GM19035 (cell line): ENCODE data around the gene PIK3C2G.

Experiments used
- ATAC-seq: cut with Tn5 transposase; IDR thresholded peaks from one replicate; pipeline ENCODE4 v1.9.1; 2021; ENCODE audit not compliant: unreplicated experiment

PIK3C2G gene

DNA sequence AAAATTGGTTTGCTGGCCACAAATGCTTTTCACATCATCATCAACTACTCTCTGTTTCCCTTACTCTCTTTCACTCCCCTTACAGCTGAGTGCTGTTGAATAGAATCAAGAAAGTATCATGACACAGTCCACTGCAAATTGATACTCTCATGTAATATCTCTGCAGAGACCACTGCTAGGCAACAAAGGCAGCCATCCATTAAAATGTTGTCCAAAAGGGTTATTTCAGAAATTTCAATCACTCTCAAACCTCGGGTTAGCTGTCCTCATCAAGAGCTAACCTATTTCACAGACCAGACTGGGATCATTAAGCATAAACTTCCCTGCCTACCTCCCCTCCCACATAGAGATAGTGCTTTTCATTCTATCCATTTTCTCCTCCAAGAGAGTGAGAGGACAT lies 289.8 kb downstream of the PIK3C2G start:
- no peak for ATAC-seq

GRCh38 chr12:18551701-18552100 lies 290.4 kb downstream of the PIK3C2G start:
- no peak for ATAC-seq

- ATAC-seq: no peak
These were observed 291.5 kb downstream of the PIK3C2G start for GRCh38 chr12:18552829-18553228.

- ATAC-seq: no peak
These were observed 294.8 kb downstream of the PIK3C2G start for GRCh38 chr12:18556161-18556560.

- ATAC-seq: no peak
These were observed 297.9 kb downstream of the PIK3C2G start for GRCh38 chr12:18559242-18559641.

GRCh38 chr12:18562531-18562930 lies 301.2 kb downstream of the PIK3C2G start:
- no peak for ATAC-seq

DNA sequence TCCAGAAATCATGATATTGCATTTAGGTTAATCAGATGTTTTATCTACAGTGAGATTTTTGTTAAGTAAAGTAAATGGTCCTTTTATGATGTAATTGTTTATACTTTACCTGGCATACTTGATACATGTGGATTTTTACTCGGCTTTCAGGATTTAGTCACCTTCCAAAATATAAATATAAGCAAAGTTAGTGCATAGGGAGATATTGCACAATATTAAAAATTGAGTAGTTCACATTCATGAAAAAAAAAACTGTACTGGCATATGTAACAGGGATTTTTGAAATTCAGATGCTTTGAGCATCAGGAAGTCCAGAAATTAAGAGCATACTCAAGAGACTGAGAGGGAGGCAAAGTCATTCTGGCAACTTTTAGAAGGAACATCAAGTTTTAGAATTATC lies 303.0 kb downstream of the PIK3C2G start:
- no peak for ATAC-seq

DNA sequence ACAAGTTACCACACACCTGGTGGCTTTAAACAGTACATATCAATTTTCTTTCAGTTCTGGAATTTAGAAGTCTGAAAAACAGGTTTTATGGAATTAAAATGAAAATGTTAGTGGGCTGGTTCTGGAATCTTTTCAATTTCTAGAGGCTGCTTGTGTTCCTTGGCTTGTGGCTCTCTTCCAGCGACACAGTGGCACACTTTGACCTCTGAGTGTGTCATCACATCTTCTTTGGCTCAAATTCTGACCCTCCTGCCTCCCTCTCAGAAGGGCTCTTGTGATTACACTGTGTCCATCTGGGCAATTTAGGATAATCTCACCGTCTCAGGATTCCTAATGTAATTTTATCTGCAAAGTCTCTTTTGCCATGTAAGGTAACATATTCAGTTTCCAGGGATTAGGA lies 306.5 kb downstream of the PIK3C2G start:
- no peak for ATAC-seq

DNA sequence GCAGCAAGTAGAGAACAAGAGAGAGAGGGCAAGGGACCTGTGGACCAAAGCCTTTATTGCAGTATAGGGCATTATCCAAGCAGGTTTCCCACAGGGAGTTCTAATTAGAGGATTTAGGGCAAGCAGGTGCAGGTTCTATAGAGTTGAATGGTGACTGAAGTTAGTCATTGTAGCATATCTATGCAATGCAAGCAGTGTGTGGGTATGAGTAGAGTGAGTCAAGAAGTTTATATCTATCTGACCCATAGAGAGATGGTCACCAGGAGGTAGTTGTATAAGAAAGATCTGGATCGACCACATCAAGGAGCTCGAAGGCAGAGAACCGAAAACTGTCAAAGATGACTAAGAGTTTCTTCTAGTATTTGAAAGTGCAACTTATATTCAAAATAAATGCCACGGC lies 309.2 kb downstream of the PIK3C2G start:
- no peak for ATAC-seq

DNA sequence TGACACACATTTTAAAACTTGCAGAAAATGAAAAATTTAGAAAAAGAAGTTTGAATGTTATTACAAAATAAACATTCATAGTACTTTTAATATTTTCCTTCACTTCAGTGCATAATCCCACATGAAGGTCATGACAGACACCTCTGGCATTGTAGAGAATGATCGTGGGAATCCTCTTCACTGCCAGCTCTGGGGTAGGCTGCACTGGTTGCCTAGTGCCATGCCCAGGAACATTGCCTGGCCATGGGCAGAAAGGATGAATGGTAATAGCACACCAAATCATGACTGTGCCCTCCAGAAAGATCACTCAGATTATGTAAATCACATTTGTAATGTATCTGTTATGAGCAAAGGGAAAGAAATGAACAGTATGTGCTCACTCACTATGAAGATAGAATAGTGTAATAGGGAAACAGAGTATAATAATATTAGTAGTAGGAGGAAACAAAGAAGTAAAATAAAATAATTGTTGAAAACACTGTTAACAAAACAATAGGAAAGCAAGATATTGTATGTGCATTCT lies 314.8 kb downstream of the PIK3C2G start:
- no peak for ATAC-seq

DNA sequence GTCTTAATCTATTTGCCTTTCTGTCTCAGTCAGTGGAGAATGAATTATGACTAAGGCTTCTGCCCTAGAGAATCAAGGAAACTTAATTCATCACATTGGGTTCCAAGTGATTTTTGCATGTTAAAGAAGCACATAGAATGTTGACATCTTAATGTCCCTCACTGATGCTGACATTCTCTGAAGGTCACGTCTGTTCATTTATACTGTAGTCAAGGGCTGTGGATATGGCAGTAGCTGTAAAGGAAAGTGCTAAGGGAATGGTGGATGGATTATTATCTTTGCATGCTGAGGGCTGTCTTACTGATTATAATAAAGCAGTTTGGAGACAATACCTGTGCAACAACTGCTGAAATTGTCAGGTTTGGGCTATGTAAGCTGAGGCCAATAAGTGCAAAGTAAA lies 315.3 kb downstream of the PIK3C2G start:
- no peak for ATAC-seq

DNA sequence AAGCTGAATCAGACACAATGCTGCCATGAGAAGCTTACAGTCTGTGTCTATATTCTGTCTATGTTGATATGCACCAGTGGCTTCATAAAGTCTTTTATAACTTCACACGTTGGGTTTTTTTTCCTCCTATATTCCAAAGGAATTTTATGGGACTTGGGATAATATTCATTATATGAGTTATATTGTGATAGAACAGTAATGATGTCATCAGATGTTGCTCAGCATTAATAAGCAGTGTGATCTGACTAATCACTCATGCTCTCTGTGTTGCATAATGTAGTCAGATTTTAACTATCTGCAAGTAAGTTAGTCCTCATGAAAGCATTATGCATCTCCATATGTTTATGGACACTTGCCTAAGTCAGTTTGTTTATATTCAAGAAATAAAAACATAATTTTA lies 316.9 kb downstream of the PIK3C2G start:
- ATAC-seq: no peak

DNA sequence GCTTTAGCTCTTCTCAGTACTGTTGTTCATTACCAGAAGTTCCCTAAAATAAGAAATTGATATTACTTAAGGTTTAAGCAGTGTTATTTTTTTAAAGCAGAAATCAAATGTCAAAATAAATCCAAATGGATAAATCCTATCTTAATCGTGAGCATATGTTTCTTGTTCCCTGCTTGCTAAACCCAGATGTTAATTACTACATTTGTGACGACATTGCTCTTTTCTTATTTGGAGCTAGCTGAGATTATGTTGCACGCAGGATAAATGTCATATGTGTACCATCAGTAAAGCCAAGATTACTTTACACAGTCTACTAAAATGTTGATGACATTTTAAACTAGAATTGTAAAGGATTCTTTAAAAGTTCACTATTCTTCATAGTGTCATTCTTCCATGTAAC lies 319.0 kb downstream of the PIK3C2G start:
- no peak for ATAC-seq

DNA sequence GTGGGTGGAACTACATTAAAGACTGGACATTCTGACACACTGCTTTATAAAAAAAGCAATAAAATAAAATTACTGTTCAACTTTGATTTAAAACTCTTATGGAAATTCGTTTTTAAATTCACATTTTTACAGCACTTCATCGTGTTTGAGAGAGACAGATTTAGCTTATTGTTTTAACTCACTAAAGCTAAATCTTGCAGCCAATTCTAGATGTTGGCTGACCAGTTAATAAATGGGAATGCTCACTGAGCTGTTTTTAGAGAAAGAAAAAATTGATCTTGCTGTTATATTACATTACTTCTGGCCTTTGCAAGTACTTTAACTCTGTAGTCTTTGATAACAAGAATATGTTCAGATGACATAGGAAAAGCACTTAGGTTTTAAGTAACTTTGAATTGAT lies 319.4 kb downstream of the PIK3C2G start:
- ATAC-seq: no peak

DNA sequence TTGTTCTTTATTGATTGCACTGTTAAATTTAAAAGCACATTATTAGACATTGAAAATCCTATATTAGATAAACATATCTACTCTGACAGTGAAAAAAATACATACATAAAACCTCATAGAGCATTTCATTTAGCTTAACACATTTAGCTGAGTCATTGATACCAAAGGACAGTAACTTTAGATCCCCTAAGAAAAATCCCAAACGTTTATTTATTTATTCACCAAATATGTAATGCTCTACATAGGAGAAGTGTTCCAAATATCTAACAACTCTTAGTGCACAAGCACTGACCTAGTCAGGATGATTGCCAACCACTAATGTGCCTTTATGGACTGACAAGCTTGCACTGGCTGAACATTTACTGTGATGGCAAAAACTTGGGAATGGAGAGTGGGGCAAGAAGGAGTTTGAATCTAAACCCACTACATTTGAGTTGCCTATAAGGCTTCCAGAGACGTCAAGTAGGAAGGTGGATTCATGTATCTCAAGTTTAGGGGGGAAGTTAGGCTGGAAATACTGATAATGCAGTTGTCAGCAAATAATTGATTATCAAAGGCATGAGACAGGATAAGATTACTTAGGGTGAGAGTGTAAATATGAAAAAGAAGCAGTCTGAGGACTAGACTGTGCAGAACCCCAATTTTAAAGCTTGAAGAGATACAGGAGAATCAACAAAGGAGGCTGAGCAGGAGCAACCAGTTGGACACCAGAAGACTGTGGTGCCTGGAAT lies 320.1 kb downstream of the PIK3C2G start:
- no peak for ATAC-seq

DNA sequence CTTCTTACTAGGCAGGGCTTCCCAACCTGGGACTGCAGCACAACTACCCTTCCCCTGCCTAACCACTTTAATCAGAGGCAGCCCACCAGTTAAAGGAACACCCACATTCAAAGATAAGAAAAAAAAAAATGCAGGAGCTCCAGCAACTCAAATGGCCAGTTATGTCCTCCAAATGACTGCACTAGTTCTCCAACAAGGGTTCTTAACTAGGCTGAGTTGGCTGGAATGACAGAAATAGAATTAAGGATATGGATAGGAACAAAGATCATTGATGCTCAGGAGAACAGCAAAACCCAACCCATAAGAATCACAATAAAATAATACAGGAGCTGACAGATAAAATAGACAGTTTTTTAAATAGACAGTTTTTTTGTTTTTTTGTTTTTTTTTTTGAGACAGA lies 322.3 kb downstream of the PIK3C2G start:
- no peak for ATAC-seq

DNA sequence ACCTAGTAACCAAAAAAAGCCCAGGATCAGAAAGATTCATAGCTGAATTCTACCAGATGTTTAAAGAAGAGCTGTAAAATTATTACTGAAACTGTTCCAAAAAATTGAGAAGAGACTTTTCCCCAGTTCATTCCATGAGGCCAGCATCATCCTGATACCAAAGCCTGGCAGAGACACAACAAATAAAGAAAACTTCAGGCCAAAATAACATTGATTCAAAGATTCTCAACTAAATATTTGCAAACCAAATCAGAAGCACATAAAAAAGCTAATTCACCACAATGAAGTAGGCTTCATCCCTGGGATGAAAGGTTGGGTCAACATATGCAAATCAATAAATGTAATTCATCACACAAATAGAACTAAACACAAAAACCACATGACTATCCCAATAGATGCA lies 325.3 kb downstream of the PIK3C2G start:
- no peak for ATAC-seq

DNA sequence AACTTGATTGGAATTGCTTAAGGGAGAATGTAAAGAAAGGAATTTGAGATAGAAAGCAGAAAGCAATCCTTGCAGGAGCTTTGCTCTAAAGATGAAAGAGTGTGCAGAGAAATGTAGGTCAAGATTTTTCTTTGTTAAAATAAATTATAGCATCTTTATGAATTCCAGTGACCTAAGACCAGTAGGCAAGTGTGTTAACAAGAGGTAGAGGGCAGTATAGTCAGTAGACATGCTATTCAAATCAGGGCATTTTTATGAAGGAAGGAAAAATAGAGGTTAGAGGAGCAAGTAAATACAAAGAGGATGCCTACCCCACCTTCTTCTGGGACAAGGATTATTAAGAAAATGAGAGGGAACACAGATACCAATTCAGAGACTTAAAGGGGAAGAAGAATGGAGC lies 328.0 kb downstream of the PIK3C2G start:
- ATAC-seq: no peak

- ATAC-seq: no peak
These were observed 330.2 kb downstream of the PIK3C2G start for GRCh38 chr12:18591473-18591872.

GRCh38 chr12:18595412-18595811 lies 334.1 kb downstream of the PIK3C2G start:
- ATAC-seq: no peak

DNA sequence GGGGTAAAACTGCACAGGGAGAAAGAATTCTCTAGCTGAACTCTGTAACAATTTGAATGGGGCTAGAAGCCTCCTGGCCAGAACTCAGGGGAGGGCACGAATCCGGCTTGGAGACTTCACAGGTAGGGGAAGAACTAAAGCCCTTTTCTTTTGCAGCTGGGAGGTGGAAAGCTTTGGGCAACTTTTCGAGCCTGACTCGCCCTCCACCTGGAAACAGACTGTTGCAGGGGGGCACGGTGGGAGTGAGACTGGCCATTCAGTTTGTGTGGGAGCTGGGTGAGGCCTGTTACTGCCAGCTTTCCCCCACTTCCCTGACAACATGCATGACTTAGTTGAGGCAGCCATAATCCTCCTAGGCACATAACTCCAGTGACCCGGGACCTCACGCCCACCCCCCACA lies 340.6 kb downstream of the PIK3C2G start:
- no peak for ATAC-seq

- no peak for ATAC-seq
These were observed 351.7 kb downstream of the PIK3C2G start for GRCh38 chr12:18612971-18613370.

DNA sequence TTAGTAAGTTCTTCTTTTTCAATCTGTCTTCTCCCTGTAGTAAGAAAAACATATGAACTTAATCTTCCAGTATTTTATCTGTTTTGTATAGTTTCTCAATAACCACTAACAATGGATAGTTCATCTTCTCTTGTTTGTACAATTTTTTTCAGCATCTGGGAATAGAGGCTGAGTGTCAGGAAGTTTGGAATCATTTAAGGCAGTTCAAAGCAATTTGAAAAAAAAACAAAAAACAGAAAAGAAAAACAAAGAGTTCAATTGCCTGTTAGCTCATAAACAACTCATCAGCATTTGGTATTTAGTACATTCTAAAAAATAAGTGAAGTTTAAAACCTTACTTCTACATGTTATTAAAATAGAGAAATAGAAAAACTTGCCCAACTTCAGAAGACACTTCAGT lies 359.7 kb downstream of the PIK3C2G start:
- no peak for ATAC-seq
